DMS153 treated with DMSO at 0.1 percent for 48 hours (cell line): Measurements from ENCODE around the gene FAM177A1.
"Not testable (repeated sequence)": the region's sequence is repeated elsewhere in the genome, so short reads cannot be mapped to it uniquely, and the experiment has no call there.

Experiments
- DNase-seq: peaks from one replicate; lab custom pipeline; 2025; ENCODE audit not compliant: unreplicated experiment; lab: John Stamatoyannopoulos, UW

The FAM177A1 gene

GRCh38 chr14:35046048-35046750 is at the start of gene FAM177A1:
Gene FAM177A1, plus strand, starts transcription at chr14:35046272. Its CDS starts 192 bp downstream, at chr14:35046464.
- DNase-seq = peak; percentile 91

GRCh38 chr14:34997762-34998161 is 48.3 kb upstream of the FAM177A1 start:
- no peak for DNase-seq

- DNase-seq = no peak
Measured at GRCh38 chr14:34999500-34999899, 46.6 kb upstream of the FAM177A1 start.

GRCh38 chr14:35001621-35002020 is 44.5 kb upstream of the FAM177A1 start:
- DNase-seq = no peak

- DNase-seq = no peak
Measured at GRCh38 chr14:35004839-35005238, 41.2 kb upstream of the FAM177A1 start.

- DNase-seq = no peak
Measured at GRCh38 chr14:35016568-35016967, 29.5 kb upstream of the FAM177A1 start.

GRCh38 chr14:35020713-35021112 is 25.4 kb upstream of the FAM177A1 start:
- no peak for DNase-seq

- DNase-seq = no peak
Measured at GRCh38 chr14:35028435-35028834, 17.6 kb upstream of the FAM177A1 start.

GRCh38 chr14:35032562-35032961 is 13.5 kb upstream of the FAM177A1 start:
- DNase-seq = no peak

GRCh38 chr14:35034440-35034833 is 11.6 kb upstream of the FAM177A1 start:
- no peak for DNase-seq

- not testable (repeated sequence) for DNase-seq
Measured at GRCh38 chr14:35034944-35035554, 11.0 kb upstream of the FAM177A1 start.

- not testable (repeated sequence) for DNase-seq
Measured at GRCh38 chr14:35038312-35038711, 7.8 kb upstream of the FAM177A1 start.

- DNase-seq = no peak
Measured at GRCh38 chr14:35042632-35043031, 3.4 kb upstream of the FAM177A1 start.

GRCh38 chr14:35043046-35043445 is 3.0 kb upstream of the FAM177A1 start:
- DNase-seq = no peak

- DNase-seq = no peak
Measured at GRCh38 chr14:35044939-35045797, 904 bp upstream of the FAM177A1 start.

- no peak for DNase-seq
Measured at GRCh38 chr14:35045798-35046047, 349 bp upstream of the FAM177A1 start.

GRCh38 chr14:35046751-35047536 is 872 bp downstream of the FAM177A1 start:
- peak; percentile 31 for DNase-seq

GRCh38 chr14:35047976-35048513 is 2.0 kb downstream of the FAM177A1 start:
- no peak for DNase-seq

GRCh38 chr14:35050652-35051051 is 4.6 kb downstream of the FAM177A1 start:
- DNase-seq = no peak

- DNase-seq = no peak
Measured at GRCh38 chr14:35051796-35052195, 5.7 kb downstream of the FAM177A1 start.

GRCh38 chr14:35052637-35053036 is 6.6 kb downstream of the FAM177A1 start:
- DNase-seq = no peak
